Nephron (organoid): ENCODE data around the gene ARHGEF28.

ENCODE experiments used
- H3K27ac Mint-ChIP-seq, 3 experiments: 2 replicates each; pipeline ENCODE4 v1.8.0; 2020; ENCODE audit warnings: mixed read lengths in 3 of 3, mild to moderate bottlenecking in 2 of 3, moderate library complexity in 1 of 3
- H3K27me3 Mint-ChIP-seq: 2 replicates; pipeline ENCODE4 v1.8.0; 2021; ENCODE audit warnings: low read depth, mild to moderate bottlenecking, moderate library complexity, mixed read lengths
- H3K36me3 Mint-ChIP-seq: 2 replicates; pipeline ENCODE4 v1.8.0; 2020; ENCODE audit warnings: low read depth, mixed read lengths
- H3K4me1 Mint-ChIP-seq: 2 replicates; pipeline ENCODE4 v1.8.0; 2020; ENCODE audit warnings: mixed read lengths
- H3K4me3 Mint-ChIP-seq, 3 experiments: 2 replicates each; pipeline ENCODE4 v1.8.0; 2020; ENCODE audit warnings: mild to moderate bottlenecking in 3 of 3, mixed read lengths in 3 of 3, moderate library complexity in 2 of 3
- H3K9me3 Mint-ChIP-seq: 2 replicates; pipeline ENCODE4 v1.8.0; 2020; ENCODE audit warnings: mixed read lengths
- TF ChIP-seq, protein P1 (sequence below), 3 experiments: fragments of 200-600 bp; sonication (generic); IDR thresholded peaks; one replicate each; pipeline ENCODE4 v1.5.0; 2021; ENCODE audit warnings: antibody characterized with exemption in 3 of 3; ENCODE audit not compliant: unreplicated experiment in 3 of 3

Gene ARHGEF28

GRCh38 chr5:73894860-73895259, 268.9 kb downstream of the ARHGEF28 start:
- H3K36me3 Mint-ChIP-seq, result peaks cover 59% of the 10 kb centered on the region
- H3K27me3 Mint-ChIP-seq, result no peaks in the 10 kb centered on the region
- H3K4me3 Mint-ChIP-seq, result no peak overlapping the region
- TF ChIP-seq, protein P1, sequence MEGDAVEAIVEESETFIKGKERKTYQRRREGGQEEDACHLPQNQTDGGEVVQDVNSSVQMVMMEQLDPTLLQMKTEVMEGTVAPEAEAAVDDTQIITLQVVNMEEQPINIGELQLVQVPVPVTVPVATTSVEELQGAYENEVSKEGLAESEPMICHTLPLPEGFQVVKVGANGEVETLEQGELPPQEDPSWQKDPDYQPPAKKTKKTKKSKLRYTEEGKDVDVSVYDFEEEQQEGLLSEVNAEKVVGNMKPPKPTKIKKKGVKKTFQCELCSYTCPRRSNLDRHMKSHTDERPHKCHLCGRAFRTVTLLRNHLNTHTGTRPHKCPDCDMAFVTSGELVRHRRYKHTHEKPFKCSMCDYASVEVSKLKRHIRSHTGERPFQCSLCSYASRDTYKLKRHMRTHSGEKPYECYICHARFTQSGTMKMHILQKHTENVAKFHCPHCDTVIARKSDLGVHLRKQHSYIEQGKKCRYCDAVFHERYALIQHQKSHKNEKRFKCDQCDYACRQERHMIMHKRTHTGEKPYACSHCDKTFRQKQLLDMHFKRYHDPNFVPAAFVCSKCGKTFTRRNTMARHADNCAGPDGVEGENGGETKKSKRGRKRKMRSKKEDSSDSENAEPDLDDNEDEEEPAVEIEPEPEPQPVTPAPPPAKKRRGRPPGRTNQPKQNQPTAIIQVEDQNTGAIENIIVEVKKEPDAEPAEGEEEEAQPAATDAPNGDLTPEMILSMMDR (IDR thresholded peaks at IDR 0.05; ENCODE audit: unreplicated experiment in 3 of 3), result no peak
- H3K4me1 Mint-ChIP-seq, result peaks cover 11% of the 10 kb centered on the region
- H3K9me3 Mint-ChIP-seq, result no peaks in the 10 kb centered on the region
- peak overlapping the region in 1 of 3 experiments; percentile 9 for H3K27ac Mint-ChIP-seq

DNA sequence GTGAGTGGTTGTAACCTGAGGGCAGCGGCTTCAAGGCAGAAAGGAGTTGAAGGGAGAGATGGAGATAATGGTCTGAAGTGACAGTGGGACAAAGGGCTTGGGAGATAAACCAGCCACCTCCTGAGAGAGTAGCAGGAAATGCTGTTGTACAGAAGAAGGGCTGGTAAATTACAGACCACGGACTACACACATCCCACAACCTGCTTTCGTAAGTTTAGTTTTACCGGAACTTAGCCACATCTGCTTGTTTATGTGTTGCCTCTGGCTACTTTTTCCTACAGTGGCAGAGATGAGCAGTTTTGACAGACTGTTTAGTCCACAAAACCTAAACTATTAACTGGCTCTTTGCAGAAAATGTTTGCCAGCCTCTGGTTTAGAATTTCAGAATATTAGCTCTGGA, 269.5 kb downstream of the ARHGEF28 start:
- Mint-ChIP-seq H3K4me3 (no peak overlapping the region), H3K27ac (peak overlapping the region in 1 of 3 experiments; percentile 9), H3K27me3 (no peaks in the 10 kb centered on the region), H3K4me1 (peaks cover 11% of the 10 kb centered on the region), H3K36me3 (peaks cover 54% of the 10 kb centered on the region), H3K9me3 (no peaks in the 10 kb centered on the region)
- TF ChIP-seq, protein P1 (IDR thresholded peaks at IDR 0.05; ENCODE audit: unreplicated experiment in 3 of 3), result no peak

GRCh38 chr5:73896097-73896496, 270.1 kb downstream of the ARHGEF28 start:
- no peaks in the 10 kb centered on the region for H3K27me3 Mint-ChIP-seq
- peaks cover 48% of the 10 kb centered on the region for H3K36me3 Mint-ChIP-seq
- peaks cover 17% of the 10 kb centered on the region for H3K4me1 Mint-ChIP-seq

DNA sequence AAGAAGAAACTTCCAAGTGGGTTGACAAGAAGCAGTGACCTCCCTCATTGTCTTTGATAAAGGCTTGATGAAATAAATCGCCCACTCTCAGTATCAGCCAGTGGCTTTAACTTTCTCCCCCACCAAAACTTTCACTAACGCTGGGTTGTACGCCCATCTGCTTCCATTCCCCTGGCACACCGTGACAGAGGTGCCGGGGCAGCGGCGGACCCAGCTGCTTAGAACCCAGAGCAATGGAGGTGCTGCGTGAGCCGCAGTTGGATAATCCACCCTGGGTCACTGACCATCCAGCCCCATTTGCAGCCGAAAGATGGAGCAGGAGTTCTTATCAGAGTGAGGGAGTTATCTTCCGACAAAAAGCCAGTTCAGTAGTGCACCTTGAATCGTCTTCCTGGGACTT, 270.7 kb downstream of the ARHGEF28 start:
- peaks cover 23% of the 10 kb centered on the region for H3K4me1 Mint-ChIP-seq
- no peak overlapping the region for H3K27ac Mint-ChIP-seq
- peaks cover 45% of the 10 kb centered on the region for H3K36me3 Mint-ChIP-seq
- H3K4me3 Mint-ChIP-seq, result no peak overlapping the region
- no peaks in the 10 kb centered on the region for H3K9me3 Mint-ChIP-seq
- TF ChIP-seq, protein P1 (IDR thresholded peaks at IDR 0.05; ENCODE audit: unreplicated experiment in 3 of 3), result no peak
- H3K27me3 Mint-ChIP-seq, result no peaks in the 10 kb centered on the region

More at GRCh38 chr5:73896097-73896496, 270.1 kb downstream of the ARHGEF28 start:
- no peaks in the 10 kb centered on the region for H3K9me3 Mint-ChIP-seq
- TF ChIP-seq, protein P1 (IDR thresholded peaks at IDR 0.05; ENCODE audit: unreplicated experiment in 3 of 3), result no peak
- H3K27ac Mint-ChIP-seq, result no peak overlapping the region
- H3K4me3 Mint-ChIP-seq, result no peak overlapping the region

GRCh38 chr5:73897893-73898292, 271.9 kb downstream of the ARHGEF28 start:
- TF ChIP-seq, protein P1 (IDR thresholded peaks at IDR 0.05; ENCODE audit: unreplicated experiment in 3 of 3), result no peak
- H3K36me3 Mint-ChIP-seq, result peaks cover 36% of the 10 kb centered on the region

GRCh38 chr5:73899055-73899454, 273.1 kb downstream of the ARHGEF28 start:
- no peaks in the 10 kb centered on the region for H3K9me3 Mint-ChIP-seq
- peaks cover 28% of the 10 kb centered on the region for H3K36me3 Mint-ChIP-seq
- H3K27ac Mint-ChIP-seq, result no peak overlapping the region
- no peak overlapping the region for H3K4me3 Mint-ChIP-seq
- TF ChIP-seq, protein P1 (IDR thresholded peaks at IDR 0.05; ENCODE audit: unreplicated experiment in 3 of 3), result no peak
- H3K4me1 Mint-ChIP-seq, result peaks cover 38% of the 10 kb centered on the region
- H3K27me3 Mint-ChIP-seq, result no peaks in the 10 kb centered on the region

More at GRCh38 chr5:73897893-73898292, 271.9 kb downstream of the ARHGEF28 start:
- Mint-ChIP-seq H3K4me3 (no peak overlapping the region), H3K4me1 (peaks cover 34% of the 10 kb centered on the region), H3K27ac (no peak overlapping the region), H3K27me3 (no peaks in the 10 kb centered on the region), H3K9me3 (no peaks in the 10 kb centered on the region)
